NOMO-1 treated with DMSO at 0.1 percent for 48 hours (cell line): ENCODE results near the gene CYB5A.
"Not testable (repeated sequence)": the region's sequence is repeated elsewhere in the genome, so short reads cannot be mapped to it uniquely, and the experiment has no call there.

Experiments used
- DNase-seq: peaks from one replicate; lab custom pipeline; 2025; ENCODE audit not compliant: unreplicated experiment; lab: John Stamatoyannopoulos, UW

Gene CYB5A

GRCh38 chr18:74291771-74292540 is at the start of gene CYB5A:
CYB5A (minus strand) TSS chr18:74291963; CDS start chr18:74291875, 88 bp downstream.
- peak; percentile 90 for DNase-seq

- DNase-seq: no peak
These were observed 46.1 kb upstream of the CYB5A start for GRCh38 chr18:74337912-74338309.

GRCh38 chr18:74337155-74337911 is 45.6 kb upstream of the CYB5A start:
- DNase-seq: no peak

- DNase-seq: no peak
These were observed 44.9 kb upstream of the CYB5A start for GRCh38 chr18:74336656-74337055.

- peak; percentile 49 for DNase-seq
These were observed 42.6 kb upstream of the CYB5A start for GRCh38 chr18:74334242-74334893.

GRCh38 chr18:74333091-74333490 is 41.3 kb upstream of the CYB5A start:
- no peak for DNase-seq

GRCh38 chr18:74331404-74331803 is 39.6 kb upstream of the CYB5A start:
- DNase-seq: no peak

GRCh38 chr18:74329688-74330205 is 38.0 kb upstream of the CYB5A start:
- no peak for DNase-seq

GRCh38 chr18:74328206-74328605 is 36.4 kb upstream of the CYB5A start:
- no peak for DNase-seq

- not testable (repeated sequence) for DNase-seq
These were observed 35.0 kb upstream of the CYB5A start for GRCh38 chr18:74326791-74327190.

- no peak for DNase-seq
These were observed 34.5 kb upstream of the CYB5A start for GRCh38 chr18:74326231-74326630.

- no peak for DNase-seq
These were observed 24.8 kb upstream of the CYB5A start for GRCh38 chr18:74316257-74317170.

GRCh38 chr18:74315464-74316256 is 23.9 kb upstream of the CYB5A start, which contains the start of gene C18orf63:
C18orf63 (plus strand) TSS chr18:74315839; CDS start chr18:74317866, 2,027 bp downstream.
- DNase-seq: no peak

- DNase-seq: no peak
These were observed 23.1 kb upstream of the CYB5A start for GRCh38 chr18:74314759-74315463.

GRCh38 chr18:74311000-74311399 is 19.2 kb upstream of the CYB5A start:
- no peak for DNase-seq

GRCh38 chr18:74310411-74310810 is 18.6 kb upstream of the CYB5A start:
- DNase-seq: peak; percentile 57

- DNase-seq: no peak
These were observed 12.2 kb upstream of the CYB5A start for GRCh38 chr18:74303936-74304335.

- no peak for DNase-seq
These were observed 11.5 kb upstream of the CYB5A start for GRCh38 chr18:74303306-74303705.

- DNase-seq: no peak
These were observed 8.0 kb upstream of the CYB5A start for GRCh38 chr18:74299746-74300145.
